ENCODE measurements around the gene SNX15.

DNA sequence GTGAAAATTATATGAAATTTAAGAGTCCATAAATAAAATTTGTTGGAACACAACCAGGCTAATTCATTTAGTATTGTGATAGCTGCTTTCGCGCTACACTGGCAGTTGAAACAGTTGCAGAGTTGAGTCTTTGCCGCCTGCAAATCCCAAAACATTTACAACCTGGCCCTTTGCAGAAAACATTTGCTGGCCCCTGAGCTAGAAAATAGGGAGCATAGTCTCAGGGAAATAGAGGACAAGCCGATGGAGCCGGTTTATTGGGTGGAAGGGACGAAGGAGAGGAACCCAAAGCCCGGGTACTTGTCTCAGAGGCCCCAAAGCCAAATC is 13.2 kb downstream of the SNX15 start:
- TF ChIP-seq POLR2A (IDR thresholded peaks at IDR 0.05) = no peak
- TF ChIP-seq, protein P1, sequence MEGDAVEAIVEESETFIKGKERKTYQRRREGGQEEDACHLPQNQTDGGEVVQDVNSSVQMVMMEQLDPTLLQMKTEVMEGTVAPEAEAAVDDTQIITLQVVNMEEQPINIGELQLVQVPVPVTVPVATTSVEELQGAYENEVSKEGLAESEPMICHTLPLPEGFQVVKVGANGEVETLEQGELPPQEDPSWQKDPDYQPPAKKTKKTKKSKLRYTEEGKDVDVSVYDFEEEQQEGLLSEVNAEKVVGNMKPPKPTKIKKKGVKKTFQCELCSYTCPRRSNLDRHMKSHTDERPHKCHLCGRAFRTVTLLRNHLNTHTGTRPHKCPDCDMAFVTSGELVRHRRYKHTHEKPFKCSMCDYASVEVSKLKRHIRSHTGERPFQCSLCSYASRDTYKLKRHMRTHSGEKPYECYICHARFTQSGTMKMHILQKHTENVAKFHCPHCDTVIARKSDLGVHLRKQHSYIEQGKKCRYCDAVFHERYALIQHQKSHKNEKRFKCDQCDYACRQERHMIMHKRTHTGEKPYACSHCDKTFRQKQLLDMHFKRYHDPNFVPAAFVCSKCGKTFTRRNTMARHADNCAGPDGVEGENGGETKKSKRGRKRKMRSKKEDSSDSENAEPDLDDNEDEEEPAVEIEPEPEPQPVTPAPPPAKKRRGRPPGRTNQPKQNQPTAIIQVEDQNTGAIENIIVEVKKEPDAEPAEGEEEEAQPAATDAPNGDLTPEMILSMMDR (IDR thresholded peaks at IDR 0.05) = no peak

Measured in adrenal gland (tissue), 5 donors.